ENCODE measurements around the gene SMR3A.

GRCh38 chr4:70380578-70380977, 20.0 kb downstream of the SMR3A start:
- TF ChIP-seq POLR2AphosphoS5 (IDR thresholded peaks at IDR 0.05) (no peak), CTCF (IDR thresholded peaks at IDR 0.05) (no peak)

All from breast epithelium (tissue), 3 donors.